D721Med (cell line): ENCODE results near the gene SIX2.

Experiments
- DNase-seq: peaks from one replicate; pipeline ENCODE4 v3.0.0; 2011; ENCODE audit warnings: low spot score; ENCODE audit not compliant: insufficient read length
- FAIRE-seq: peaks from 2 replicates; lab custom pipeline; 2011; peaks lifted over from hg19 to GRCh38; lab: Jason Lieb, UNC
- TF ChIP-seq, protein P1 (sequence below): IDR thresholded peaks from 2 replicates; pipeline ENCODE4 v1.5.1; 2012; ENCODE audit warnings: mild to moderate bottlenecking, control low read depth; ENCODE audit not compliant: insufficient read depth; ENCODE audit errors: missing control alignments

SIX2 gene

DNA sequence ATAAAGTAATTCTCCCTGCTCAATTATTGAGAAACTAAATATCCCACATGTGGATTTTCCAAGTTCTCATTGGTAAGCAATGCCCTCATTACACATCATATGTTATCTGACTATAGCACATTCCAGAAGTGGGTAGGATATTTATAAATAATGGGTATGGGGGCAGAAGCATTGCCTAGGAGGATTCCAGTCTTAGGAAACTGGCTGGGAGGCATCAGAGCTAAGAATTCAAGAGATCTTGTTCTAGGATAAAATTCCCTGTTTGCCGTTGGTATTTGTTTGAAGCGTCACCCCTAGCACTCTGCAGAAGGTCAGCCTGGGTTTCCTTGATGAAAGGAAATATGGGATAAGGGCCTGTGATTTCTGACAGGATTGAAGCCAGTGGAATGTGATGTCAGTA lies 20.1 kb downstream of the SIX2 start:
- TF ChIP-seq, protein P1, sequence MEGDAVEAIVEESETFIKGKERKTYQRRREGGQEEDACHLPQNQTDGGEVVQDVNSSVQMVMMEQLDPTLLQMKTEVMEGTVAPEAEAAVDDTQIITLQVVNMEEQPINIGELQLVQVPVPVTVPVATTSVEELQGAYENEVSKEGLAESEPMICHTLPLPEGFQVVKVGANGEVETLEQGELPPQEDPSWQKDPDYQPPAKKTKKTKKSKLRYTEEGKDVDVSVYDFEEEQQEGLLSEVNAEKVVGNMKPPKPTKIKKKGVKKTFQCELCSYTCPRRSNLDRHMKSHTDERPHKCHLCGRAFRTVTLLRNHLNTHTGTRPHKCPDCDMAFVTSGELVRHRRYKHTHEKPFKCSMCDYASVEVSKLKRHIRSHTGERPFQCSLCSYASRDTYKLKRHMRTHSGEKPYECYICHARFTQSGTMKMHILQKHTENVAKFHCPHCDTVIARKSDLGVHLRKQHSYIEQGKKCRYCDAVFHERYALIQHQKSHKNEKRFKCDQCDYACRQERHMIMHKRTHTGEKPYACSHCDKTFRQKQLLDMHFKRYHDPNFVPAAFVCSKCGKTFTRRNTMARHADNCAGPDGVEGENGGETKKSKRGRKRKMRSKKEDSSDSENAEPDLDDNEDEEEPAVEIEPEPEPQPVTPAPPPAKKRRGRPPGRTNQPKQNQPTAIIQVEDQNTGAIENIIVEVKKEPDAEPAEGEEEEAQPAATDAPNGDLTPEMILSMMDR, result no peak
- DNase-seq (no peak), FAIRE-seq (no peak)

DNA sequence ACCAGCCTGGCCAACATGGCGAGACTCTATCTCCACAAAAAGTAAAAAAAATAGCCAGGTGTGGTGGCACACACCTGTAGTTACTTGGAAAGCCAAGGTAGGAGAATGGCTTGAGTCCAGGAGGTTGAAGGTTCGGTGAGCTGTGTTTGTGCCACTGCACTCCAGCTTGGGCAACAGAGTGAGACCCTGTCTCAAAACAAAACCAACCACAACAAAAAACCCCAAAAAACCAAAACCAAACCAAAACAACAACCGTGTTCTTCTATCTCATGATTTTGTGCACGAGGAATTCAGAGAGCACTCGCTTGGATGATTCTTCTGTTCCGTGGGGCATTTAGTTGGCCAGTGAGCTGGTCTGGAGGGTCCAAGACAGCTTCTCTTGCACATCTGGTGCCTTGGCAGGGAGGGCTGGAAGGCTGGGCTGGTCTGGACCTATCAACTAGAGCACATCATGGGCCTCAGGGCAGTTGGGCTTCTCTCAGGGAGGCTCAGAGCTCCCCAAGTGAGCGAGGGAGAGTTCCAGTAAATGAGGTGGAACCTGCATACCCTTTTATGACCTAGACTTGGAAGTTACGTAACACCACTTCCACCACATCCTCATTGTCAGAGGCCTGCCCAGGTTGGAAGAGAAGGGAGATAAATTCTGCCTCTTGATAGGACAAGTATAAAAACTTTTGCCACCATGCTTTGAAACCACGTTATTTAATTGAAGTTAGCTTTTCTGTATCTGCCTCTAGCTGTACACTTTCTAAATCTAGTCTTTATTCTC lies 25.2 kb downstream of the SIX2 start:
- TF ChIP-seq, protein P1, result no peak
- FAIRE-seq, result no peak
- no peak for DNase-seq

DNA sequence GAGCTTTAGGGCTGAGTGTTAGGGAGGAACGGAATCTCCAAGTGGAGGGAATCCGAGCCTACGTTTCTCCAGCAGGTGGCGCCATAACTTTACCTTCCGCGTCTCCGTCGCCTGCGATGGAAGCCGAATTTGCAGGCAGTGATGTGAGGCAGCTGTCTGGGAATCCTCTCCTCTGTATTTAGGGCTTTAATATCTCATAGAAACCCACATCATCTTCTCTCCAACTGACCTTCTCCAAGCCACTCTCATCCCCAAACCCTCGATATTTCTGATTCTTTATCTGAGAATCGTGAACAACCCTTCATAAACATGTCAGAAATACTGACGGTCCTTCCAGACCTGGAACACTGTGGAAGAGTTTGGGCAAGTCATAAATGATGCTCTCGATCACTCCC lies 27.5 kb downstream of the SIX2 start:
- peak; percentile 76 for FAIRE-seq
- TF ChIP-seq, protein P1, result peak; percentile 90

DNA sequence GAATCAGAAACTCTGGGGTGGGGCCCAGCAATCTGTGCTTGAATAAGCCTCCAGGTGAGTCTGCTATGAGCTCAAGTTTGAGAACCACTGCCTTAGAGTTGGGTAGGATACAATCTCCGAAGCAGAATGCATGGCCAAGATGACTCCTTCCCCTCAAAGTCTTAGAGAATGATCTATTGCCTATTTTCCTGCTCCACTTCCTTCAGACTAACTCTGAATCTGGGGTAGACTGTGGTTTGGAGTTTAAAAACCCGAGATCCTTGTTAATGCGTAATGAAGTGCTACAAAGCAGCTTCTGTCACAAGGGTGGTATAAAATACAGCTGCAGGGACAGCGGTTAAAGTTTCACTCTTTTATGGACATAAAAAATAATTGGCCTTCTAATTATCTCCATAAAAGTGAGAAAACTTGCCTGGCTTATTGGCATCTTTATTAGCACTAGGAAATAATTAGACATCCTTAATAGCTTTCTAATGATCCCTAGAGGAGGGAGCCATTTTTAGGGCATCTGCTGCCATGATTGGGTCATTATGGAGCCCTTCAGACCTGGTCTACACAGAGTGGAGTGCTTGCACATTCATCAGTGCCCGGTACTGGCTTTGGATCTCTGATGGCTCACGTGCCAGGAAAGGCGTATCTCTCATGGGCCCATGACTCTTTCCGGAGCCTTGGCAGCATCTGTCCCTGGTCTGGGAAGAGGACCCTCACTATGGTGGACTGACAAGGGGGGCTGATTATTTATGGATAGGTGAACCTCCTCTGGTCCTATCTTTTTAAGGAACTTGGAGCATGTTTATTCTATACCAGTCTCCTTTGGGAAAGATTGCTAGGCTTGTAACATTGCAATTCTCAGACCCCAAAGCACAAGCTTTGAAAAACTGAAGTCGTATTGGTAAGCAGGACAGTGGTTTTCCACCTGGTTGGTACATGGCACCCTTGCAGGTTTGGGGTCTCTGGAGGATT lies 28.2 kb downstream of the SIX2 start:
- FAIRE-seq (no peak), DNase-seq (no peak)
- TF ChIP-seq, protein P1, result no peak

More for the DNA sequence above, 27.5 kb downstream of the SIX2 start:
- peak; percentile 54 for DNase-seq

DNA sequence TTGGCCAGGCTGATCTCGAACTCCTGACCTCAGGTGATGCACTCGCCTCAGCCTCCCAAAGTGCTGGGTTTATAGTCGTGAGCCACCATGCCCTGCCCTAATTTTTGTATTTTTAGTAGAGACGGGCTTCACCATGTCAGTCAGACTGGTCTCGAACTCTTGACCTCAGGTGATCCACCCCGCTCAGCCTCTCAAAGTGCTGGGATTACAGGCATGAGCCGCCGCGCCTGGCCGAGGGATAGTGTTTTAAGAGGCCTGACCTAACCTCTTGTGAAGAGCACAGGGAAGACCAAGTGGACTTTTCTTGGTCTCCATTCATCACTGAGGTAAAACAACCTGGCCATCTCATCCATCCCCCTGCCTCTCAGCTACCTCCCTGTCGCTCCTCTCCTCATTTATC lies 29.7 kb downstream of the SIX2 start:
- TF ChIP-seq, protein P1, result no peak
- FAIRE-seq (no peak), DNase-seq (no peak)

DNA sequence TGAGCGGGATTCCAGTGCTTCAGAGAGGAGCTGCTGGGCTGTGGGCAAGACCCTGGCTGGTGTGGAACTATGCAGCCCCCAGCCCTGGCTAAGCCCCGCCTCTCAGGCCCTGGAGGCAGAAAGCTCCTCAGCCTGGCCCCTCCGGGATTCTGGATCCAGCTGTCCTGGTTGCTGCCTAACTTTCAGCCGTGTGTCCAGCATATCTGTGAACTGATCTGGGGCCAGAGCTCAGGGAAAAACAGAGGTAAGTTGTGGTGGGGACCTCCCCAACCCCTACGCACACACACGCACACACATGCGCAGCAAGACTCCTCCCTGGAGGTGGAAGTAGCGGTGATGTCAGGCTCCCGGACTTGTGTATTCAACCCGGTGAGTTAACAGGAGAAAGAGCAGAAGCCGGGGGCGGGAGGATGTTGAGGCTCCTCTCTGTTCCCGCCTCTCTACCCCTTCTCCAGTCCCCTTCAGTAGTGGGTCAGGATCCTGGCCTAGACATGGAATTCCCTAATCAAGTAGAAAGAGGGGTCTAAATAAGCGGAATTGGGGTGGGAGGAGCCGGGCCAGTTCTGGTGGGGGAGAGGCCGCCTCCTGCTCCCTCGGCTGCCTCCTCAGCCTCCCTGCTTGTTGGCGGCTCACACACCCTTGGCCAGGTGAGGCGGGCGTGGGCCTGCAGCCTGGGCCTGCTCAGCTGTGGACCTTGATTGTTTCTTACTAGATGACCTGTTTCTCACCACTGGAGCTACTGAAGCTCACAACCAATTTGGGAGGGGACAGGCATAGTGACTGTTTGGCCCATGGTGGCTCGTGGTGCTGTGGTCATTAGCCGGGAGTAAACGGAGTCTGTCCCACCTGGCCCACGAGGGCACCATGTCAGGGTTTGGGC lies 33.4 kb downstream of the SIX2 start:
- TF ChIP-seq, protein P1, result no peak
- FAIRE-seq, result no peak
- DNase-seq, result no peak
